Smooth muscle cell of the brain vasculature (primary cell): ENCODE data around the gene AKNA.

Experiments
- DNase-seq: peaks from one replicate; pipeline ENCODE4 v3.0.0-alpha.2; 2012; ENCODE audit warnings: low read depth, low spot score

The AKNA gene

DNA sequence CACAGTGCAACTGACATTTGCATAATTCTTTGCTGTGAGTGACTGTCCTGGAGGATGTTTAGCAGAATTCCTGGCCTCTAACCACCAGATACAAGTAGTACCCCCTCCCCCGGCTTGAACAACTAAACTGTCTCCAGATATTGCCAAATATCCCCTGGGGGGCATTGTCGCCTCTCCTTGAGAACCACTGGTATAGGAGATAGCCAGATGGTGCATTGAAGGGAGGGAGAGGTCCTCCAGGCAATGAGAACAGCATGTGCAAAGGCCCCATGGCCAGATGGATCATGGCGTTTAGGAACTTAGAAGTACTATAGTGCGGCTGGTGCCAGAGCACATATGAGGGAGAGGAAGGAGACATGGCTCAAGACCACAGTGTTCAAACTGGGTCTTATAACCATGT lies 83.8 kb downstream of the AKNA start:
- no peak for DNase-seq

DNA sequence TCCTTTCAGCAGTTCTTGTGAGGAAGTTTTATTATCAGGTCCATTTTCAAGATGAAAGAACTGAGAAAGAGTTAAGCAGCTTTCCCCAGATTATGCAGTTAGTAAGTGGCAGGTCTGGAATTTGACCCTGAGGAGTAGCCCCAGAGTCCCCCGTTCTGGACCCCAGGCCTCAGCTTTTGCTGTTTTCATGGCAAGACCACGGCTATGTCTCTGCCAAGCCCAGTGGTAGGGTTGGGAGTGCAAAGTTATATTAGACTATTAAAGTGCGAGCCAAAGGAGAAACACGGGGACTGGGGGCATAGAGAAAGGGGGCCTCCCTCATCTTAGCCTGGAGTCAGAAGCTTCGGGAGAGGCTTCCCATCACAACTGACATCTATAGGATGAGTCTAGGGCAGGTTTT lies 84.2 kb downstream of the AKNA start:
- no peak for DNase-seq

DNA sequence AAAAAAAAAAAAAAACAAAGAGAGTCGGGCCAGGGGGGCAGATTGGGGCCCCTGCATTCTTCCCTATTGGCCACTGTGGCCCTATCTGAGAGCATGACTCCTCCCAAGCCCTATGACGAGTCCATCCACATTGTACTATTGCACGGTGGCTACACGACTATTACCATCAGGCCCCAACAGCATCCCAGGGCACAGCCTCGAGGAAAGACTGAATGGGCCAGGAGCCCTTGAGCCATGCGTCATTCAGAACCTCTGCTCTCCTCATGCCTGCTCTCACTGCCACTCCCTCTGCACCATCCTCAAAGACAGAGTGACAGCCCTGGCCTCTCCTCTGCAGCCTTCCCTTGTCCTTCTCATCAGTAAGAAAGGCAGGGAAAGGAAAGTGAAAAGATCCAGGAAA lies 85.1 kb downstream of the AKNA start:
- no peak for DNase-seq

DNA sequence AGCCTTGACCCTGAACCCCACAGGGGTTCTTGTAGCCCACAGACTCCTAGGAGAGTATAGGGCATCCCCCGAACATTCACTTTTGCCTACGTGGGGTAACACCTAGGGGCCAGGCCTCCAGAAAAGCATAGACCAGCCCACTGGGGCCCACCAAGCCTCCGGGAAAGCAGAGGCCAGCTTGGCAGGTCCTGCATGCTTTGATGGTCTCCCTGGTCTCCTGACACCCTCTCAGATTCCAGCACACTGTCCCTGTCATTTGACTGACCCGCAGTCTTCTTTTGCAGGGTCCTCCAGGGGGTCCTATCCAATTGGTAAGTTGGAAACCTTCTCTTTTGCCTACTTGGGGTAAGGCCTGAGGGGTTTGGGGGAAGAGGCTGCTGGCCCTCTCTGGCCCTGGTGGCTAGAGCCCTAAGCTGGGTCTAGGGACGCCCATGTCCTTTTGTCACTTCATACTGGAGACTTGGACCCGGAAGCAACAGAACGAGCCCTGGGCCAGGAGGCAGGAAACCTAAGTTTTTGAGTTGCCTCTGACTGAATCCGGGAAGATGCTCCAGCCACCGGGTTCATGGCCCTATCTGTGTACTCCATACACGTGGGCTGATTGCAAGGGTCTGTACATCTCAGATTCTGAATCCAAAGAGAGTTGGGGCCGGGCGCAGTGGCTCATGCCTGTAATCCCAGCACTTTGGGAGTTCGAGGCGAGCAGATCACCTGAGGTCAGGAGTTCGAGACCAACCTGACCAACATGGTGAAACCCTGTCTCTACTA lies 85.8 kb downstream of the AKNA start:
- no peak for DNase-seq

DNA sequence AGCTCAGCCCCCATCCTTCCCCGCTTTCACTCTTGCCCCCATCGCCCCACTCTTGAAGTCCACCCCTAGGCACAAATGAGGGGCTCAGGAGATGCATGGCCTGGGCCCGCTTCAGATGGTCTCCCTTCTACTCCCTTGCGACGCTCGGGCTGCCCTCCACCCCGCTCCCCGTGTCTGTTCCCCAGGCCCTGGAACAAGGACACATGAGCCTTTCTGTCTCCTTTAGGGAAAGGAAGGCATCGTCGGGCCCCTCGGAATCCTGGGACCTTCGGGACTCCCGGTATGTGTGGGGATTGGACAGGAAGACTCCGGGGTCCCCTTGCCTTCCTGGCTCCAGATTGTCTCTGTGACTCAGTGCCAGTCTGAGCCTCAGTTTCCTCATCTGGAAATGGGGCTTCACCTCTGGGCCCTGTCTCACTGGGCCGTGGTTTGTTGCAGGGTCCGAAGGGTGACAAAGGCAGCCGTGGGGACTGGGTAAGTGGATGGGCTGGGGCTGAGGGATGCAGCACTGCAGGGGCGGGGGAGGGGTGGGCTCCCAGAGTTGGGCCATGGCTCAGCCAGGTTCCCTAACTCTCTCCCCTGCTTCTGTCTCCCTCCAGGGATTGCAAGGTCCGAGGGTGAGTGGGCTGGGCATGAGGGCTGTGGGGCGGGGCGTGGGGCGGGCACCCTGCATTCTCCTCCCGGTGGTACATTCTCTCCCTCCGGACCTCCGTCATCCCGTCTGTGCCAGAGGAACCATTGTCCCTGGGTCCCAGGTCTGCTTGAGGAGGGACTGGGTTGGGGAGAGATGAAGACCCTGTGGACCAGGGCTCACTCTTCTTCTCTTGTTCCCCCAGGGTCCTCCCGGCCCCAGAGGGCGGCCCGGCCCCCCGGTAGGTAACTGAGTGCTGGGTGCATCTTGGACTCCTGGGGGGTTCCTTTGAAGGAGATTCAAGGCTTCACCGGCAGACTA lies 86.7 kb downstream of the AKNA start:
- DNase-seq: no peak

DNA sequence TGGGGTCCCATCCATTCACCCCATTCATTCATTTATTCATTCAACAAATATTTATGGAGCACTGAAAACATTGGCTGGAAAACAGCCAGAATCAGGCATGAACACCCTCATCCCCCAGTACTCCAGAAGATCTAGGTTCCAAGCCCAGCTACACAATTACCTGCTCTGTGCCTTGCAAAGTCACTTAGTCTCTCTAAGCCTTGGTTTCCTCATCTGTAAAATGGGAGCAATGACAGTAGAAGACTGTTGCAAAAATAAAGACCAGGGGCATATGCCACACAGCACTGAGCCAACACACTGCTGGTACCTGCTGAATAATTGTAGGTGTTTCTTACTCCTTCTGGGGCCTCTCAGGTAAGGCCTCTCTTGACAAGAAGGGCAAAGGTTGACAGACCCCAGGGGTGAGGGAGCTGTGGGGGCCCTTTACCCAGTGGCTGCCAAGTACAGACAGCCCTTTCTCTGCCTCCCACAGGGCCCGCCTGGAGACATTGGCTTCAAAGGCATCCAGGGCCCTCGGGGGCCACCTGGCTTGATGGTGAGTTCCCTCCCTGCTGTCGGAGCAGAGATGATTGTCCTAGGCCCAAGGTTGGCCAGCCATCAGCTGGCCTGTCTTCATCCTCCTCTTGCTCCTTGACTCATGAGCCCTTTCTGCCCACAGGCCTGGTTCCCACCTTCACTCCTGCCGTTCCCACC lies 87.5 kb downstream of the AKNA start:
- DNase-seq: no peak

DNA sequence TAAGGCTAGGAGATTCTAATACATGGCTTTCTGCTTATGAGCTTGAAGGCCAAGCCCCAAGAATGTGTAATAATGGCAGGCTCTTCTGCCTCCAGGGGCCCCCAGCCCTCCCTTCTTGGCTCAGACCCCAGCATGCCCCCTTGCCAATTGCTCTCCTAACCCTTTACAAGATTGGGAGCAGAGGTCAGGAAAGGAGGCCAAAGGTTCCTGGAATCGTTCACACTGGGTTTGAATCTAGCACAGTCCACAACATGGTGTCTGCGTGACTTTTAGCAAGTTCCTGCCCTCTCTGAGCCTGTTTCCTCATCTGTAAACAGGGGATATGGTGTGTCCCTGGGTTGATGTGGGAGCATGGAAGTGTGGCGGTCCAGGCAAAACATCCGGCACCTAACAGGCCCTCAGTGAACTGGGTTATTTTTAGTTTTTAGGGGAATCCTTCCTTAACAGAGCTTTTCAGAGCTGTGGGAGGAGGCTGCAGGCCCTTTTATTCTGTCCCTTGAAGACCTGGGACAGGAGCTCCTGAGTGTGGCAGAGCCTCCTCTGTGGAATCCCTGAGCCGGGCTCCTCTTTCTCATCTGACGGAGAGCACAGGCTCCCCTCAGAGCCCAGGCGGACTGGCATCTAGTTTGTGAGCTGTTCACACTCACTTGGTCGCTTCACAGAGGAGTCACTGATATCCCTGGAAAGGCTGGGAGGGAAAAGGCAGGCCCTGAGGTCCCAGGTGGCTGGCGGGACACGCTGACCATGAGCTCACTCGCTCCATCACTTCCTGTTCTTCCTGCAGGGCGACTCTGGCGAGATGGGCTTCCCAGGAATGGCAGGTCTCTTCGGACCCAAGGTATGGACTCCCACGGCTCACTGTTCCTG lies 88.3 kb downstream of the AKNA start:
- DNase-seq: no peak

DNA sequence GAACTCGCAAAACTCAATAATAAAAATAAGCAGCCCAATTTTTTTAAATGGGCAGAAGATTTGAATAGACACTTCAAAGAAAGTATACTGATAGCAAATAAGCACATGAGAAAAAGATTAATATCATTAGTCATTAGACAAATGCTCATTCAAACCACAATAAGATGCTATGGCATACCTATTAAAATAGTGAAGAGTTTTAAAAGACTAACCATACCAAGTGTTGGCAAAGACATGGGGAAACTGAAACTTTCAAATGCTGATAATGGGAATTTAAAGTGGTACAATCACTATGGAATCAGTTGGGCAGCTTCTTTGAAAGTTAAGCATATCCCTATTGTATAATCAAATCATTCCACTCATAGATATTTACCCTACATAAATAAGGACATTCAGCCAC lies 91.4 kb downstream of the AKNA start:
- no peak for DNase-seq

DNA sequence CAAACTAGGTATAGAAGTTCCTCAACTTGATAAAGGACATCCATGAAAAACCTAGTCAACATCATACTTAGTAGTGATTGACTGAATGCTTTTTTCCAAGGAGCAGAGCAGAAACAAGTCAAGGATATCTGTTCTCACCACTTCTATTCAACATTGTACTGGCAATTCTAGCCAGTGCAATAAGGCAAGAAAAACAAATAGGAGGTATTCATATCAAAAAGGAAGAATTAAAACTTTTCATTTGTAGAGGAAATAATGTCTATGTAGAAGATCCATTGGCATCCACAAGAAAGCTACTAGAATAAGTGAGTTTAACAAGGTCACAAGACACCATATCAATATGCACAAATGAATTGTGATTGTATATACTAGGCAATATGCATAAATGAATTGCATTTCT lies 93.1 kb downstream of the AKNA start:
- no peak for DNase-seq

DNA sequence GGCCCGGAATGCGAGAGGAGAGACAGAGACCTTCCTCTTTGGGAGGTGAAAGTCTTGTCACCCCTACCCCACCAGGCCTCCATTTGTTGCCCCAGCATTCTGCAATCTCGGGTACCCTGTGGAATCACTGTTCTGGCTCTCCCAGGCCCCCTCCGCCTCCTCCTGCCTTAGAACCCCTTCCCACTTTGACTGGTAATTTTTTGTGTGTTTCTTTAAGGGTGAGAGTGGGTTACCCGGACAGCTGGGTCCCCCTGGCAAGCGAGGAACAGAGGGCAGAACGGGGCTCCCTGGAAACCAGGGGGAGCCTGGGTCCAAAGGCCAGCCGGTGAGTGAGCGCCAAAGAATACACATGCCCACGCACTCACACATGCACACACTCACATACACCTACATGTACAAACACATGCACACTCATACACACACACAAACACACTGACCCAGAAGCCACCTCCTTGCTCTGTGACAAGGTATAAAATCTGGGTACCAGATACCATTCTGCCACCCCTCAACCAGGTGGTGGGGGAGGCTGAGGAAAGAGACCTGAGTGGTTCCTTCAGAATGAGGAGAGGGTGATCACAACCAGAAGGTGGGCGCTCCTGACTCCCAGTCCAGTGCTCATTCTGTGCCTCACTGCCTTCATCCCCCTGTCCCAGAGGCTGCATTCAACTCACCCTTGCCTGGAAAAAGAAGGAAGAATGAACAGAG lies 95.7 kb downstream of the AKNA start:
- no peak for DNase-seq

DNA sequence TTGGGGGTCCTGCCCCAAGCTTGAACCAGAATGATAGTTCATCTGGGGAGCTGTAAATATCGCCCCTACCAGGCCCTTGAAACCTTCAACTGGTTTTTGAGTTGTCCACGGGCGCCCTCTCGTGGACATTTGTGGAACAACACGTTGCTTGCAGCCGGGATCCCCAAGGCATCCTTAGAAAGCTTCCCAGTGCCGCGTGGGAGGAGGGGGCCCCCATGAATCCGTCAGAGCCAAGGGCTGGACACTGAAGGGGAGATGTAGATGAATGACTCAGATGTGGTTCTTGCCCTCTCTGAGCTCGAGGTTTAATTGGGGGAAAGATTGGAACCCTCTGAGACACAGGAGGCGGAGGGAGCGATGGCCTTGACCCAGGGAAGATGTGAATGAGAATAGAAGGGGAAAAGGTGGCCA lies 96.7 kb downstream of the AKNA start:
- DNase-seq: peak; percentile 65

DNA sequence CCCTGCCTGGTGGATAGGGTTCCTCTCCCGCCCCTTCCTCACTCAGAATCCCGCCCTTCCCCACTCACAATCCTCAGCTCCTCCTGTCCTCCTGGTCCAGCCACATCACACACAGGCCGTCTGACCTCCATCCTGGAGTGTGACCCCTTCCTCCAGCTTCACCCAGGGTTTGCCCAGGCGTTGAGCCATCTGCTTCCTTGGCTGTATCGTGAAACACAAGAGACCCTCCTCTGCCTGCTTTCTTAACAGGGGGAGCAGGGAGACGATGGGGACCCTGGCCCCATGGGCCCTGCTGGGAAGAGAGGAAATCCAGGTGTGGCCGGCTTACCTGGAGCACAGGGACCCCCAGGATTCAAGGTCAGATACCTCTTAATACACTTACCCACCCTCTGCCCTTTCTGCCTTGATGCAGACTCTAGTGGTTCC lies 97.2 kb downstream of the AKNA start:
- no peak for DNase-seq

DNA sequence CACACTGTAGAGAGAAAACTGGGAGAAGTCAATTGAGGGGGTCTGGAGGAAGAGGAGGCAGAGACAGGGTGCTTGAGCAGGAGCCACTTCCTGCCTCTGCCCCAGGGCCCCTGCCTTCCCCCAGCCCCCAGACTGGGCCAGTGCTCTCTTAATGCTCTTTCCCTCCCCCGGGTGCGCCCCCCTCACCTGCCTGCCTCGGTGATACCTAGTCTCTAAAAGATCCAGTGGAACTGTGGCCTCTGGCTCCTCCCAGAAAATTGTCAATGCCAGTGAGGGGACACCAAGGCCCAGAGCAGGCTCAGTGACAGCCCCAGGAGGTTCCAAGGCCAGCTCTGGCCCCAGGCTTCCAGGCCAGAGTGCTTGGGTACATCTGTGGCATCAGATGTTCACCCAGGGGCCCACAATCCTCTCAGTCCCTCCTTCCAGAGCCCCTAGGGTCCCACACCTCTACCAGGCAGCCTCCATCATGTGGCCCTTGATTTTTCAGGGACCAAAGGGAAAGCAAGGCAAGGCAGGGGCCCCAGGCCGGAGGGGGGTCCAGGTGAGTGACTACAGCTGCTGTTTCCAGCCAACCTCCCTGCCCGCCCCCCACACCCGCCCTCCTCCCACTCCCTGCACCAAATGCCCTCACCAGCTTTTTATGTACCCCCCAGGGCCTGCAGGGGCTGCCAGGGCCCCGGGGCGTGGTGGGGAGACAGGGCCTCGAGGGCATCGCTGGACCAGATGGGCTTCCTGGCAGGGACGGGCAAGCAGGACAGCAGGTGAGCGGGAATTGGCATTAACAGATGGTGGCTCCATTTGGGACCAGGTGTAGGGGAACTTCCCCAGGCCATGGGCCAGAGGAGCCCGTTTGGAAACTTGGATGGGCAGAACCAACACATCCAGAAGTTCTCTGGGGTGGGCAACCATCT lies 98.0 kb downstream of the AKNA start:
- no peak for DNase-seq

DNA sequence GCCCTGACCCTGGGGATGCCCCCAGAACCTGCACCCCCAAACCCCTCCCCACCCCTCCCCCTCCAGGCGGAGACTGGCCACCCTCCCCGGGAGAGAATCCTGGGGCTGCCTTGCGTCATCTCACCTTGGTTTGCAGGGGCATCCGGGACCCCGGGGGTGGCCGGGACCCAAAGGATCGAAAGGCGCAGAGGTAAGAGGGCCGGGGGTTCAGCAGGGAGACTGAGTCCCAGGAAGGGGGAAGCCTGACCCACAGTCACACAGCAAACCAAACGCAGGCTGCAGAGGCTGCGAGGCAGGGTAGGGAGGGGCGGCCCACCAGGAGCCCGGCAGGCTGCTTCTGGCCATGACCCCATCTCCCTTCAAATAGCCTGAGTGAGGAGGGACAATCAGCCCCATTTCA lies 98.7 kb downstream of the AKNA start:
- no peak for DNase-seq

DNA sequence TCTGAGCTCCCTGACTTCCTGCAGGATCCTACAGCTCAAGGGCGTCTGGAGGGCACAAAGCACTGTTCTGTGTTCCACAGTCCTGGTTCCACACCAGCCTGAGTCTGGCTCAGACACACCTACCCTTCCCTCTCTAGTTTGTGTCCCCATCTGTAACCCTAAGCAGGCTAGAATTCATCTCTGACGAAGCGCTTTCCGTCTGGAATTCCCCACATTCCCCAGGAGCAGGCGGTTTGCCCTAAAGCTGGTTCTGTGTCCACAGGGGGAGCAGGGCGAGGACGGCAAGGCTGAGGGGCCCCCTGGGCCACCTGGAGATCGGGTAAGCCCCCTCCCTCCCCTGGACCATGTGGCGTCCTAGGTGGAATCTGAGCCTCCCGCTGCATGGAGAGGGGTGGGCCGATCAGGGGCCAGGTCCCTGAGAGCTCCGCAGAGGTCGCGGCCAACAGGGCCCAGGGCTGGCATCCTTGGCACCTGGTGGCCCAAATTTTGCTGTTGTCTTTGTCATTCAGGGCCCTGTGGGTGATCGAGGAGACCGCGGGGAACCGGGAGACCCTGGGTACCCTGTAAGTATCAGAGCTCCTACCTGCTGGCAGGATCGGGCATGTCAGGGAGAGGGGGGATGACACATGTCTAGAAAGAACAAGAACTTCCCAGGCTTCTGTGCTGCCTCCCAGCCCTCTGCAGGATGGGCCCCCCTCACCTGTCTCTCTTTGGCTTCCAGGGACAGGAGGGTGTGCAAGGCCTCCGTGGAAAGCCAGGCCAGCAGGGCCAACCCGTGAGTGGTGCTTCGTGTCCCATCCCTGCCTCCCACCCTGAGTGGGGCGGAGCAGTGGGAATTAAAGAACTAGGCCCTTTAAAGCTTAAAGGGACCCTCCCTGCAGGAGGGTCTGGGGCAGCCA lies 99.3 kb downstream of the AKNA start:
- no peak for DNase-seq

DNA sequence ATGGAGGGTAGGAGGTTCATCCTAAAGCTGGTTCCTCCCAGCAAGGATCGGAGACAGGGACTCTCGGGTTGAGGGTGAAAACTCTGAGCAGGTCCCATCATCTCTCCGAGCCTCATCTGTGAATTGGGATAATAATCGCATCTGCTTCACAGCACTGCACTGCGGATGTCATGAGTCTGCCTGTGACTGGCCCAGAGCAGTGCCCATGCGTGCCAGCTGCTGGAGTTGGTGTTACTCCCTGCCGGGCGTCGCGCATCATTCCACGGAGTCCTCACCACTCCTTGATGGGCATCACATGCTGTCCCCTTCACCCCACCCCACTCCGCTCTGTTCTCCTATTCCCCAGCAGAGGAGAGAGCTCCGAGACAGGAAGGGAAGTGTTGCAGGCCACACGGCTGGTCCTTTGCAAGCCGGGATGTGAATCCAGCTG lies 100.0 kb downstream of the AKNA start:
- DNase-seq: no peak

DNA sequence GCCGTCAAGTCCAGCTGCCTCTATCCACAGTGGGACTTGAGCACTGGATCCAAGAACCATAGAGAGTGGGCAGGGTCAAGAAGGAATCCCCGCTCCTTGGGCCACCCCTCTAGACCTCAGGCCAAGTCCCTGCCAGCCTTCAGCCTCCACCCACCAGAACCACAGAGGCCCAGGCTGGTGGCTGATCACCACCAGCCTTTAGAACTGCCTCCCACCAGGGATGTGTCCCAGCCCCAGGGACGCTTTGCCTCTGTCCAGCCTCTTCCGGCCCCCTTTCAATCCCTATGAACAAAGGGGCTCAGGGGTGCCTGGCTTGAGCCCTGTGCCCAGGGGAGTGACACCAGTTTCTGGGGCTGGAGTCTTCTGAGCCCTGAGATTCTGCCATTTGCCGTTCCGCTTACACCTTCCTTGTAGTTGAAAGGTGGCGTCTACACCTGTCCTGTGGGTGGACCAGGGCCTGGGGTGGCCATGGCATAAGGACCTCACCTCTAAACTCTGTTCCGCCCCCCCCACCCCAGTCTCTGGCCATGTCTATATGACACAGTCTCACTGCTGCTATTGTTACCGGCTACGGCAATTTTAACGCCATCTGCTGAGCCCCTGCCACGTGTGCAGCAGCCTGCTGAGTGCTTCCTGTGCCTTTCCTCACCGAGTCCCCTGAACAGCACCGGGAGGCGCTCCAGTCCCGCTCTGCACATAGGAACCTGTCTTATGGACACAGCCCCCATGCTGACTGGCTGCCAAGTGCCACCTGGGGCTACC lies 100.6 kb downstream of the AKNA start:
- DNase-seq: no peak
